H1 (cell line): ENCODE measurements around the gene TMIGD3. TPM values are rescaled to one million over a fixed set of nuclear protein-coding genes. Genes with fewer than 3 reads are reported as not detected.

ENCODE experiments used
- CTCF ChIA-PET: fragments of 300-600 bp; sonication (Branson Sonifier 250); formaldehyde crosslinking; loops from one replicate; lab custom pipeline; 2021; ENCODE audit not compliant: partially characterized antibody; lab: Charles Lee
- POLR2A ChIA-PET: fragments of 300-600 bp; sonication (Branson Sonifier 250); formaldehyde crosslinking; loops from one replicate; lab custom pipeline; 2021; ENCODE audit warnings: inconsistent platforms; ENCODE audit not compliant: partially characterized antibody; lab: Charles Lee
- DNase-seq, 2 experiments: peaks; one replicate each; pipeline versions ENCODE4 v3.0.0 to v3.0.0-alpha.2; 2010 to 2022; ENCODE audit warnings: low spot score in 2 of 2, low read depth in 1 of 2, mixed read lengths in 1 of 2
- FAIRE-seq: peaks from 2 replicates; lab custom pipeline; 2011; peaks lifted over from hg19 to GRCh38; lab: Jason Lieb, UNC
- H2AFZ ChIP-seq: 2 replicates; pipeline ENCODE4 v1.8.1; 2012; ENCODE audit warnings: low read length, inconsistent platforms
- H2AK5ac ChIP-seq: 2 replicates; pipeline ENCODE4 v1.6.1; 2013; ENCODE audit warnings: low read depth, low read length
- H2BK120ac ChIP-seq: replicated peaks from 2 replicates; pipeline ENCODE3; 2013; ENCODE audit warnings: low read depth, low read length, inconsistent platforms
- H2BK12ac ChIP-seq: 2 replicates; pipeline ENCODE4 v1.6.1; 2013; ENCODE audit warnings: low read depth, low read length
- H2BK15ac ChIP-seq: 2 replicates; pipeline ENCODE4 v1.6.1; 2013; ENCODE audit warnings: low read length
- H2BK20ac ChIP-seq: 2 replicates; pipeline ENCODE4 v1.6.1; 2013; ENCODE audit warnings: low read length
- H2BK5ac ChIP-seq: 2 replicates; pipeline ENCODE4 v1.6.1; 2013; ENCODE audit warnings: low read depth, low read length
- H3K14ac ChIP-seq: 2 replicates; pipeline ENCODE4 v1.6.1; 2013; ENCODE audit warnings: inconsistent platforms; ENCODE audit not compliant: insufficient read length
- H3K18ac ChIP-seq: 2 replicates; pipeline ENCODE4 v1.6.1; 2013; ENCODE audit warnings: low read length; ENCODE audit errors: extremely low read depth
- H3K23ac ChIP-seq: 2 replicates; pipeline ENCODE4 v1.6.1; 2013; ENCODE audit warnings: inconsistent platforms; ENCODE audit not compliant: insufficient read length
- H3K23me2 ChIP-seq: 2 replicates; pipeline ENCODE4 v1.6.1; 2013; ENCODE audit warnings: low read depth, low read length
- H3K27ac ChIP-seq: 2 replicates; pipeline ENCODE4 v1.6.1; 2011; ENCODE audit warnings: low read depth, low read length, inconsistent platforms
- H3K27me3 ChIP-seq, 4 experiments: replicated peaks in 1 of 4; 1 replicate in 1 of 4; 2 replicates in 3 of 4; pipeline versions ENCODE4 v1.6.1 to v1.8.1; 2011 to 2013; ENCODE audit warnings: low read length in 3 of 4, mild to moderate bottlenecking in 3 of 4, inconsistent platforms in 2 of 4, mixed read lengths in 2 of 4, moderate library complexity in 1 of 4; ENCODE audit not compliant: control insufficient read depth in 3 of 4, insufficient read depth in 3 of 4; ENCODE audit errors: extremely low read depth in 1 of 4
- H3K36me3 ChIP-seq, 4 experiments: 2 replicates each; pipeline versions ENCODE4 v1.6.1 to v1.8.1; 2011 to 2013; ENCODE audit warnings: mild to moderate bottlenecking in 4 of 4, low read length in 3 of 4, moderate library complexity in 2 of 4, control low read depth in 1 of 4, inconsistent platforms in 1 of 4; ENCODE audit not compliant: insufficient read depth in 4 of 4, control insufficient read depth in 2 of 4
- H3K4ac ChIP-seq: replicated peaks from 2 replicates; pipeline ENCODE3; 2013; ENCODE audit warnings: low read length, low read depth, mixed read lengths, inconsistent platforms; ENCODE audit not compliant: insufficient read length
- H3K4me1 ChIP-seq, 4 experiments: replicated peaks in 1 of 4; 1 replicate in 1 of 4; 2 replicates in 3 of 4; pipeline versions ENCODE4 v1.6.1 to v1.8.1; 2011 to 2013; ENCODE audit warnings: low read length in 3 of 4, inconsistent platforms in 2 of 4, mixed read lengths in 1 of 4; ENCODE audit not compliant: insufficient read depth in 4 of 4, control insufficient read depth in 3 of 4
- H3K4me2 ChIP-seq, 2 experiments: 2 replicates each; pipeline versions ENCODE4 v1.6.1 to v1.8.1; 2011 to 2013; ENCODE audit warnings: low read depth in 2 of 2, low read length in 2 of 2, control low read depth in 1 of 2, inconsistent platforms in 1 of 2, mild to moderate bottlenecking in 1 of 2; ENCODE audit not compliant: insufficient read depth in 1 of 2
- H3K4me3 ChIP-seq, 4 experiments: fragments of 200-600, 300-600 bp in 1 of 4; sonication (generic), shearing (Covaris generic), sonication (Bioruptor Twin) in 1 of 4; 2 replicates each; pipeline versions ENCODE4 v1.5.1 to v1.8.1; 2011 to 2016; ENCODE audit warnings: low read length in 4 of 4, low read depth in 3 of 4, control low read depth in 2 of 4, inconsistent platforms in 2 of 4, mild to moderate bottlenecking in 2 of 4, mixed read lengths in 1 of 4, moderate library complexity in 1 of 4; ENCODE audit not compliant: insufficient read depth in 2 of 4; ENCODE audit errors: extremely low read depth in 1 of 4
- H3K56ac ChIP-seq: replicated peaks from 2 replicates; pipeline ENCODE3; 2013; ENCODE audit warnings: low read depth, mild to moderate bottlenecking, mixed read lengths, low read length, inconsistent platforms; ENCODE audit not compliant: insufficient read length
- H3K79me1 ChIP-seq: 2 replicates; pipeline ENCODE4 v1.6.1; 2013; ENCODE audit warnings: low read depth, low read length, control low read depth
- H3K79me2 ChIP-seq, 2 experiments: 2 replicates each; pipeline versions ENCODE4 v1.6.1 to v1.8.1; 2012 to 2013; ENCODE audit warnings: low read length in 2 of 2, mild to moderate bottlenecking in 2 of 2, inconsistent platforms in 1 of 2; ENCODE audit not compliant: insufficient read depth in 2 of 2, control insufficient read depth in 1 of 2
- H3K9ac ChIP-seq, 4 experiments: replicated peaks in 1 of 4; 1 replicate in 1 of 4; 2 replicates in 3 of 4; pipeline versions ENCODE4 v1.6.1 to v1.8.1; 2011 to 2013; ENCODE audit warnings: low read depth in 3 of 4, low read length in 3 of 4, control low read depth in 2 of 4, mild to moderate bottlenecking in 2 of 4, moderate library complexity in 2 of 4, inconsistent platforms in 1 of 4; ENCODE audit errors: extremely low read depth in 1 of 4
- H3K9me3 ChIP-seq, 2 experiments: 2 replicates each; pipeline versions ENCODE4 v1.6.1 to v1.8.1; 2012 to 2013; ENCODE audit warnings: mild to moderate bottlenecking in 2 of 2, moderate library complexity in 2 of 2, control low read depth in 1 of 2, inconsistent platforms in 1 of 2, low read depth in 1 of 2, low read length in 1 of 2, mixed read lengths in 1 of 2; ENCODE audit not compliant: insufficient read depth in 2 of 2
- H4K20me1 ChIP-seq, 2 experiments: replicated peaks in 1 of 2; 2 replicates each; pipeline versions ENCODE3 to v1.8.1; 2011 to 2013; ENCODE audit warnings: inconsistent platforms in 2 of 2, low read length in 2 of 2, mild to moderate bottlenecking in 1 of 2; ENCODE audit not compliant: insufficient read depth in 2 of 2, control insufficient read depth in 1 of 2
- H4K5ac ChIP-seq: 2 replicates; pipeline ENCODE4 v1.6.1; 2013; ENCODE audit warnings: low read length, low read depth, mixed read lengths, inconsistent platforms; ENCODE audit not compliant: insufficient read length
- H4K8ac ChIP-seq: 2 replicates; pipeline ENCODE4 v1.8.0; 2013; ENCODE audit warnings: mild to moderate bottlenecking, moderate library complexity, low read length, inconsistent platforms; ENCODE audit not compliant: insufficient read depth; ENCODE audit errors: extremely low read depth
- H4K91ac ChIP-seq: replicated peaks from 2 replicates; pipeline ENCODE3; 2013; ENCODE audit warnings: low read length, mixed read lengths, inconsistent platforms; ENCODE audit not compliant: insufficient read length
- BCL11A ChIP-seq, 2 experiments: IDR thresholded peaks; one replicate each; pipeline ENCODE4 v1.6.1; 2011; ENCODE audit warnings: low read depth in 2 of 2, low read length in 2 of 2, mild to moderate bottlenecking in 2 of 2
- CTBP2 ChIP-seq: IDR thresholded peaks from 2 replicates; pipeline ENCODE4 v1.7.0; 2011; ENCODE audit warnings: borderline replicate concordance, mild to moderate bottlenecking, moderate library complexity, mixed read lengths, low read length; ENCODE audit not compliant: insufficient read depth, insufficient read length
- EGR1 ChIP-seq: IDR thresholded peaks from 2 replicates; pipeline ENCODE4 v1.6.1; 2011; ENCODE audit warnings: low read depth, low read length, borderline replicate concordance
- EZH2 ChIP-seq: fragments of 200-600 bp; sonication (generic); IDR thresholded peaks from 2 replicates; pipeline ENCODE4 v1.7.1; 2012; ENCODE audit warnings: low read depth, mild to moderate bottlenecking, moderate library complexity, low read length, inconsistent platforms; ENCODE audit not compliant: severe bottlenecking
- JUN ChIP-seq: IDR thresholded peaks from 2 replicates; pipeline ENCODE4 v1.6.1; 2011; ENCODE audit warnings: low read depth, mild to moderate bottlenecking, improper control_type of control experiment, low read length
- MAX ChIP-seq: IDR thresholded peaks from 2 replicates; pipeline ENCODE4 v1.6.1; 2012; ENCODE audit warnings: inconsistent platforms
- POLR2A ChIP-seq, 2 experiments: IDR thresholded peaks; 1 replicate in 1 of 2; 2 replicates in 1 of 2; pipeline ENCODE4 v1.6.1; 2011; ENCODE audit warnings: low read depth in 2 of 2, low read length in 2 of 2, mild to moderate bottlenecking in 2 of 2; ENCODE audit errors: control extremely low read depth in 1 of 2
- RNF2 ChIP-seq: fragments of 200-900, 300-1000 bp; sonication (generic); IDR thresholded peaks from 2 replicates; pipeline ENCODE4 v1.7.1; 2016; ENCODE audit warnings: borderline replicate concordance, low read depth, mild to moderate bottlenecking, antibody characterized with exemption, low read length; ENCODE audit not compliant: poor library complexity, severe bottlenecking; ENCODE audit errors: missing control alignments
- SP2 ChIP-seq: IDR thresholded peaks from 2 replicates; pipeline ENCODE4 v1.6.1; 2012; ENCODE audit warnings: mild to moderate bottlenecking, low read length, inconsistent platforms
- SP4 ChIP-seq: IDR thresholded peaks from 2 replicates; pipeline ENCODE4 v1.6.1; 2012; ENCODE audit warnings: low read length, inconsistent platforms
- SUZ12 ChIP-seq: fragments of 200-600 bp; sonication (generic); IDR thresholded peaks from 2 replicates; pipeline ENCODE4 v1.6.1; 2012; ENCODE audit warnings: mild to moderate bottlenecking, inconsistent platforms, low read length, moderate library complexity, mixed read lengths
- WGBS, 2 experiments: shearing (Covaris generic) in 1 of 2; methylation state at CpG; one replicate each; pipeline versions ENCODE4 v1.1.6 to v1.1.7; 2013 to 2015; ENCODE audit warnings: low lambda C conversion rate in 2 of 2, mixed read lengths in 2 of 2, inconsistent platforms in 1 of 2, low coverage in 1 of 2, missing lambda C conversion rate in 1 of 2; ENCODE audit not compliant: insufficient replicate concordance in 2 of 2, insufficient coverage in 1 of 2, insufficient read length in 1 of 2; ENCODE audit errors: extremely low coverage in 1 of 2, missing lambda C conversion rate in 1 of 2; 5-methylcytosine and 5-hydroxymethylcytosine counted together
- polyA plus RNA-seq, 7 experiments: library from polyadenylated mRNA; depleted of rRNA in 3 of 7; stranded (reverse) in 5 of 7; unstranded in 2 of 7; fragments of >200 nt in 5 of 7; fragments of 200-250 nt in 2 of 7; gene quantifications; 1 replicate in 5 of 7; 2 replicates in 1 of 7; 4 replicates in 1 of 7; pipeline versions ENCODE4 v1.2.1 to v1.2.3, GENCODE V29; 2011 to 2013; ENCODE audit warnings: missing spikeins in 2 of 7, mixed read lengths in 2 of 7
- total RNA-seq: library from RNA; stranded (reverse); fragmentation: NEBNext Ultra II Directional; extraction: Animal tissue kit (Norgen Biotek cat#: 25700); gene quantifications from 2 replicates; pipeline ENCODE4 v1.2.1, GENCODE V29; 2021
- TF ChIP-seq, protein P1 (sequence below): IDR thresholded peaks from 2 replicates; pipeline ENCODE4 v1.6.1; 2012; ENCODE audit warnings: inconsistent platforms

TMIGD3 gene
- total and polyA plus RNA-seq, 2 of the 8 experiments (the other 6 are each of a cell fraction or from before 2014, with no cell fraction given) = not detected

DNA sequence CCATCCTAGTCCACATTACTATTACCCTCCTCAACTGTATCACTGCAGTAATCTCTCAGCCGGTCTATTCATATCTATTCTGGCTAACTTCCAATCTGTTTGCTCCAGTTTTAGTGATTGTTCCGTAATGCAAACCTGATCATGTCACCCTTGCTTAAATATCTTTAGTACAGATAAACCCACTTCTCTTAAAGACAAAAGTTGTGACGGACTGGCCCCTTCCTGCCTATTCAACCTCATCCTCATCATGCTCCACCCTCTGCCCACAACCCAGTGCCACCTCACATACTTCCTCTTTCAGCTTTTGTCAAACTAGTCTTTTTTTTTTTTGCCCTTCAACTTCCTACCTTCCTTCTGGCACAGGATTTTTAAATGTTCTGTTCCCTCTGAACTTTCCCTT, 32.4 kb downstream of the TMIGD3 start:
- H2BK120ac ChIP-seq = no peak overlapping the region
- DNase-seq (no peak), FAIRE-seq (no peak)
- no peaks in the 10 kb centered on the region for H3K27me3 ChIP-seq
- no peak overlapping the region for H3K27ac ChIP-seq
- no peak overlapping the region for H4K5ac ChIP-seq
- H3K4ac ChIP-seq = no peak overlapping the region
- ChIA-PET CTCF (interaction anchor here (0.8 to 2.5 kb wide), 5 partner anchors 9 to 244 kb away, joined by 3 to 6 read pairs (median 3); no protein-coding TSS in a partner anchor), POLR2A (interaction anchor here (0.7 kb wide), 1 partner anchor 31 kb away, joined by 3 read pairs; no protein-coding TSS in a partner anchor)
- no peak overlapping the region for H3K18ac ChIP-seq
- no peaks in the 10 kb centered on the region for H3K9me3 ChIP-seq
- H3K4me1 ChIP-seq = no peaks in the 10 kb centered on the region
- no peak overlapping the region for H3K4me3 ChIP-seq
- H4K20me1 ChIP-seq = no peaks in the 10 kb centered on the region
- WGBS, 2 experiments = 80% methylated on average over 3 of the region's 3 CpGs; no CpG with 5 or more reads in 1 of the 2 experiments
- no peak overlapping the region for H2BK5ac ChIP-seq
- H3K23me2 ChIP-seq = no peaks in the 10 kb centered on the region
- peaks cover 0 to 3% (median 0%) of the 10 kb centered on the region in 4 experiments; a peak in 3 of 8 replicates for H3K36me3 ChIP-seq
- no peak overlapping the region for H2AFZ ChIP-seq
- no peak overlapping the region for H3K4me2 ChIP-seq
- H3K79me2 ChIP-seq = no peaks in the 10 kb centered on the region
- H3K79me1 ChIP-seq = no peaks in the 10 kb centered on the region
- H2BK12ac ChIP-seq = no peak overlapping the region
- no peak overlapping the region for H2AK5ac ChIP-seq
- H3K56ac ChIP-seq = no peak overlapping the region
- H3K9ac ChIP-seq = no peak overlapping the region
- H2BK15ac ChIP-seq = no peak overlapping the region
- H4K91ac ChIP-seq = no peak overlapping the region
- H4K8ac ChIP-seq = no peak overlapping the region
- H2BK20ac ChIP-seq = no peak overlapping the region
- TF ChIP-seq EZH2 (no peak), SP4 (no peak), EGR1 (no peak), JUN (no peak), RNF2 (no peak), MAX (no peak), SP2 (no peak), BCL11A (IDR thresholded peaks at IDR 0.05; ENCODE audit: low read depth in 2 of 2, low read length in 2 of 2) (no peak), POLR2A (IDR thresholded peaks at IDR 0.05; ENCODE audit: control extremely low read depth in 1 of 2, low read depth in 2 of 2, low read length in 2 of 2) (no peak), SUZ12 (no peak), CTBP2 (no peak)
- TF ChIP-seq, protein P1, sequence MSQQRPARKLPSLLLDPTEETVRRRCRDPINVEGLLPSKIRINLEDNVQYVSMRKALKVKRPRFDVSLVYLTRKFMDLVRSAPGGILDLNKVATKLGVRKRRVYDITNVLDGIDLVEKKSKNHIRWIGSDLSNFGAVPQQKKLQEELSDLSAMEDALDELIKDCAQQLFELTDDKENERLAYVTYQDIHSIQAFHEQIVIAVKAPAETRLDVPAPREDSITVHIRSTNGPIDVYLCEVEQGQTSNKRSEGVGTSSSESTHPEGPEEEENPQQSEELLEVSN = no peak
- no peak overlapping the region for H3K23ac ChIP-seq
- no peak overlapping the region for H3K14ac ChIP-seq
